Gastrocnemius medialis (tissue), 4 donors: ENCODE data around the gene NUF2. TPM values are rescaled to one million over a fixed set of nuclear protein-coding genes. Genes with fewer than 3 reads are reported as not detected.

Source experiments
- ATAC-seq, 2 donors: fragments of 150-250 bp; one replicate each; pipeline ENCODE4 v1.9.1; 2016
- DNase-seq, 2 donors: peaks; one replicate each; pipeline ENCODE4 v3.0.0-alpha.2; 2019
- H3K27ac ChIP-seq, 4 donors: fragments of 200-600 bp; sonication (generic); 1 replicate in 1 of 4; 2 replicates in 3 of 4; pipeline ENCODE4 v1.5.1; 2016 to 2018; ENCODE audit warnings: mild to moderate bottlenecking in 2 of 4, moderate library complexity in 1 of 4
- H3K27me3 ChIP-seq, 3 donors: fragments of 200-600 bp; sonication (generic) in 2 of 3; 1 replicate in 1 of 3; 2 replicates in 2 of 3; pipeline versions ENCODE4 v1.5.1 to v1.6.0; 2016 to 2019; ENCODE audit warnings: mild to moderate bottlenecking in 1 of 3, moderate library complexity in 1 of 3
- H3K36me3 ChIP-seq, 2 donors: fragments of 200-600 bp; sonication (generic) in 1 of 2; one replicate each; pipeline ENCODE4 v1.5.1; 2017 to 2018
- H3K4me1 ChIP-seq, 2 donors: fragments of 200-600 bp; sonication (generic) in 1 of 2; one replicate each; pipeline ENCODE4 v1.5.1; 2016 to 2017; ENCODE audit warnings: mild to moderate bottlenecking in 2 of 2
- H3K4me3 ChIP-seq, 4 donors: fragments of 200-600 bp; sonication (generic) in 3 of 4; 1 replicate in 1 of 4; 2 replicates in 3 of 4; pipeline ENCODE4 v1.5.1; 2016 to 2019; ENCODE audit warnings: mild to moderate bottlenecking in 2 of 4
- H3K9me3 ChIP-seq, 3 donors: fragments of 200-600 bp; sonication (generic) in 2 of 3; 1 replicate in 1 of 3; 2 replicates in 2 of 3; pipeline ENCODE4 v1.5.1; 2016 to 2019
- CTCF ChIP-seq, 5 experiments: fragments of 450-650 bp in 3 of 5; fragments of 200-600 bp in 2 of 5; sonication (generic) in 2 of 5; IDR thresholded peaks in 4 of 5; conservative IDR thresholded peaks in 1 of 5; 1 replicate in 4 of 5; 2 replicates in 1 of 5; pipeline ENCODE4 v1.5.1; 2016 to 2019; ENCODE audit warnings: antibody characterized with exemption in 5 of 5, mild to moderate bottlenecking in 3 of 5, moderate library complexity in 3 of 5
- POLR2A ChIP-seq, 2 donors: fragments of 450-650 bp; IDR thresholded peaks; one replicate each; pipeline ENCODE4 v1.6.1; 2017; ENCODE audit warnings: antibody characterized with exemption in 2 of 2, mild to moderate bottlenecking in 2 of 2, moderate library complexity in 2 of 2
- in situ Hi-C, 4 donors: fragments of 200-750 bp; cut with MboI; loops; one replicate each; pipeline versions ENCODE4 v1.15.0 to v1.8.0; 2017; ENCODE audit warnings: low sequenced_read_pairs in 4 of 4
- intact Hi-C: fragments of 100-400 bp; cut with DNase I; formaldehyde crosslinking; loops from one replicate; pipeline ENCODE4 v1.15.1; 2023; ENCODE audit warnings: low total_unique reads
- total RNA-seq, 4 donors: library from RNA; depleted of rRNA; stranded (reverse); fragments of >200 nt; gene quantifications; one replicate each; pipeline versions ENCODE4 v1.1.0 to v1.2.3, GENCODE V29; 2016

The NUF2 gene
- total RNA-seq, 4 donors from 2014 or later: not detected

- no peak for ATAC-seq
- H3K27me3 ChIP-seq: no peaks in the 10 kb centered on the region
- H3K36me3 ChIP-seq: no peaks in the 10 kb centered on the region
- in situ Hi-C loops: no loop called here
- no peaks in the 10 kb centered on the region for H3K9me3 ChIP-seq
- no peak for DNase-seq
- no peaks in the 10 kb centered on the region for H3K4me1 ChIP-seq
- no peak overlapping the region for H3K4me3 ChIP-seq
- intact Hi-C loops: no loop called here
- H3K27ac ChIP-seq: no peak overlapping the region
- TF ChIP-seq POLR2A (IDR thresholded peaks at IDR 0.05): no peak
- no peak for TF ChIP-seq CTCF (IDR thresholded peaks at IDR 0.05 in 4 of 5, conservative IDR thresholded peaks at IDR 0.05 in 1 of 5)
Measured at GRCh38 chr1:163296504-163297263, 25.1 kb upstream of the NUF2 start.

- no peaks in the 10 kb centered on the region for H3K4me1 ChIP-seq
- H3K9me3 ChIP-seq: no peaks in the 10 kb centered on the region
- H3K4me3 ChIP-seq: no peak overlapping the region
- TF ChIP-seq POLR2A (IDR thresholded peaks at IDR 0.05) (no peak), CTCF (IDR thresholded peaks at IDR 0.05 in 4 of 5, conservative IDR thresholded peaks at IDR 0.05 in 1 of 5) (no peak)
- H3K27ac ChIP-seq: no peak overlapping the region
- no peaks in the 10 kb centered on the region for H3K36me3 ChIP-seq
- in situ Hi-C loops: no loop called here
- no peaks in the 10 kb centered on the region for H3K27me3 ChIP-seq
- ATAC-seq (no peak), DNase-seq (no peak)
- intact Hi-C loops: no loop called here
Measured at GRCh38 chr1:163298365-163298764, 23.4 kb upstream of the NUF2 start.

GRCh38 chr1:163300568-163300967, 21.2 kb upstream of the NUF2 start:
- H3K4me1 ChIP-seq: no peaks in the 10 kb centered on the region
- H3K27me3 ChIP-seq: no peaks in the 10 kb centered on the region
- no peak for TF ChIP-seq POLR2A (IDR thresholded peaks at IDR 0.05)
- no peak for TF ChIP-seq CTCF (IDR thresholded peaks at IDR 0.05 in 4 of 5, conservative IDR thresholded peaks at IDR 0.05 in 1 of 5)
- intact Hi-C loops (no loop called here), in situ Hi-C loops (loop anchor here in 2 of 4 donors (25.0 kb wide), 1 partner anchor 438 kb away; the partner anchor contains the start of gene CCDC190 (in 2 of the 2))
- no peaks in the 10 kb centered on the region for H3K9me3 ChIP-seq
- H3K27ac ChIP-seq: no peak overlapping the region
- DNase-seq (no peak), ATAC-seq (no peak)
- H3K4me3 ChIP-seq: no peak overlapping the region
- peaks cover 0 to 4% of the 10 kb centered on the region in 2 donors for H3K36me3 ChIP-seq

- TF ChIP-seq CTCF (IDR thresholded peaks at IDR 0.05 in 4 of 5, conservative IDR thresholded peaks at IDR 0.05 in 1 of 5): no peak
- H3K9me3 ChIP-seq: no peaks in the 10 kb centered on the region
- no peak overlapping the region for H3K27ac ChIP-seq
- no peak for DNase-seq
- H3K36me3 ChIP-seq: peaks cover 0 to 4% of the 10 kb centered on the region in 2 donors
- intact Hi-C loops (no loop called here), in situ Hi-C loops (loop anchor here in 2 of 4 donors (25.0 kb wide), 1 partner anchor 441 kb away; the partner anchor contains the start of gene CCDC190 (in 2 of the 2))
- H3K4me3 ChIP-seq: no peak overlapping the region
- no peaks in the 10 kb centered on the region for H3K27me3 ChIP-seq
- ATAC-seq: no peak
- H3K4me1 ChIP-seq: no peaks in the 10 kb centered on the region
Measured at GRCh38 chr1:163303561-163303960, 18.2 kb upstream of the NUF2 start.
